ENCODE data around the gene ASAP2.

The ASAP2 gene

GRCh38 chr2:9271691-9272090 is 65.1 kb downstream of the ASAP2 start:
- no peak overlapping the region for H3K4me3 ChIP-seq (ENCODE audit: low read depth, low read length)
- DNase-seq (ENCODE audit: low read depth), result no peak
- no peak for TF ChIP-seq CTCF (IDR thresholded peaks at IDR 0.05; ENCODE audit: insufficient read depth, low read depth, low read length, missing control alignments)

DNA sequence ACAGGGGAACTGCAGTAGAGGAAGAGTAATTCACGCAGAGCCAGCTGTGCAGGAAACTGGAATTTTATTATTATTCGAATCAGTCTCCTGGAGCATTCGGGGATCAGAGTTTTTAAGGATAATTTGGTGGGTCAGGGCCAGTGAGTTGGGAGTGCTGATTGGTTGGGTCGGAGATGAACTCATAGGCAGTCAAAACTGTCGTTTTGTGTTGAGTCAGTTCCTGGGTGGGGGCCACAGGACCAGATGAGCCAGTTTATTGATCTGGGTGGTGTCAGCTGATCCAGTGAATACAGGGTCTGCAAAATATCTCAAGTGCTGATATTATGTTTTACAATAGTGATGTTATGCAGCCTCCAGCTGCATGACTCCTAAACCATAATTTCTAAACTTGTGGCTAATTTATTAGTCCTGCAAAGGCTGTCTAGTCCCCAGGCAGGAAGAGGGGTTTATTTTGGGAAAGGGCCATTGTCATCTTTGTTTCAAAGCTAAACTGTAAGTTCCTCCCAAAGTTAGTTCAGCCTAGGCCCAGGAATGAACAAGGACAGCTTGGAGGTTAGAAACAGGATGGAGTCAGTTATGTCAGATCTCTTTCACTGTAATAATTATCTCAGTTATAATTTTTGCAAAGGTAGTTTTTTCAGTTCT is 67.0 kb downstream of the ASAP2 start:
- no peak for DNase-seq (ENCODE audit: low read depth)
- no peak overlapping the region for H3K4me3 ChIP-seq (ENCODE audit: low read depth, low read length)
- TF ChIP-seq CTCF (IDR thresholded peaks at IDR 0.05; ENCODE audit: insufficient read depth, low read depth, low read length, missing control alignments), result no peak

DNA sequence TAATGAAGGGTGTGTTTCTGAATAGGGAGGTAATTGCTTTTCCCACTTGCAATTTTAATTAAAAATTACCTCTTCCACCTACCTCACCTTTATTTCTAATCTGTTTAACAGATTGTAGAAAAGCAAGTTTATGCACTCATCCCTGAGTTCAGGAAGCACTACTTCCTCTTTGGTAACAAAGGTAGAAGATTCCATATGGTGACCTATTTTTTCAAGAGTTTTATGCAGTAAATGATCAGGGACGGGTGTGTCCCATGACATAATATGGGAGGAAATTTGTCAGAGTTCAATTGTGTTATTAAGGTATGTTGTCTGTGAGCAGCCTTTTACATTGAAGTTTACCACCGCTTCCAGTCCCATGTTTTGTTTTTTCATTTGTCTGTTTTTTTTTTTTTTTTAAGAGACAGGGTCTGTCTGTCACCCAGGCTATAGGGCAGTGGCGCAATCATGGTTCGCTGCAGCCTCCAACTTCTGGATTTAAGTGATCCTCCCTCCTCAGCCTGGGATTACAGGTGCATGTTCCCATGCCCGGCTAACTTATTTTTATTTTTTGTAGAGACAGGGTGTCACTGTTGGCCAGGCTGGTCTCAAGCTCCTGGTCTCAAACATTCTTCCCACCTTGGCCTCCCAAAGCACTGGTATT is 68.2 kb downstream of the ASAP2 start:
- DNase-seq (ENCODE audit: low read depth), result no peak
- no peak overlapping the region for H3K4me3 ChIP-seq (ENCODE audit: low read depth, low read length)
- no peak for TF ChIP-seq CTCF (IDR thresholded peaks at IDR 0.05; ENCODE audit: insufficient read depth, low read depth, low read length, missing control alignments)

GRCh38 chr2:9275399-9275798 is 68.8 kb downstream of the ASAP2 start:
- no peak overlapping the region for H3K4me3 ChIP-seq (ENCODE audit: low read depth, low read length)
- no peak for DNase-seq (ENCODE audit: low read depth)
- no peak for TF ChIP-seq CTCF (IDR thresholded peaks at IDR 0.05; ENCODE audit: insufficient read depth, low read depth, low read length, missing control alignments)

- TF ChIP-seq CTCF (IDR thresholded peaks at IDR 0.05; ENCODE audit: insufficient read depth, low read depth, low read length, missing control alignments), result no peak
- DNase-seq (ENCODE audit: low read depth), result no peak
- H3K4me3 ChIP-seq (ENCODE audit: low read depth, low read length), result no peak overlapping the region
These were observed 69.5 kb downstream of the ASAP2 start for GRCh38 chr2:9276074-9276473.

DNA sequence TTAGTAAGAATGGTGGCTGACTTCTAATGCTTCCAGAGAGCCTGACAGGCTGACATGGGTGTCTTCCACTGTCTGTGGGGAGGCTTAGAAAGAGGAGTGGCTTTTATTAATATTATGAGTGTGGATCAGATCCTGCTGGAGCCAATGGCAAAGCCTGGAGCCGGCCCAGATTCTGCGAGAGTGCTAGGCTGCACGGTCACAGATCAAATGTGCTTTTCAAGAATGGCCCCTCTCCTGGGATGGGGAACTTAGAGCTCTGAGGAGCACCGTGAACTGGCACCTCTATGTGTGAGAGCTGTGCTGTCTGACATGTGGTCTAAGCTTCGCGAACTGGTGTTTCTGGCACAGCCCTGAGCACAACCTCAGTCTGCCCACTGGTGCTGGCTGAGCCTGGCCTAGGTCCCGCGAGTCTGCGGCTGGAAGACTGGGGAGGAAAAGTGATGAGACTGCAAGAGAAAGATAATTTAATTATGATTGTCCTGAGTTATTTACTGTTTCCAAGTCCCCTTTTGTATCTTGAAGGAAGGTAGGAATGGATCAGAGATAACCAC is 70.4 kb downstream of the ASAP2 start:
- no peak overlapping the region for H3K4me3 ChIP-seq (ENCODE audit: low read depth, low read length)
- no peak for DNase-seq (ENCODE audit: low read depth)
- TF ChIP-seq CTCF (IDR thresholded peaks at IDR 0.05; ENCODE audit: insufficient read depth, low read depth, low read length, missing control alignments), result no peak
